GM21619 (cell line): ENCODE data around the gene ATXN2L.
"Not testable (repeated sequence)": the region's sequence is repeated elsewhere in the genome, so short reads cannot be mapped to it uniquely, and the experiment has no call there.

Source experiments
- ATAC-seq: cut with Tn5 transposase; IDR thresholded peaks from one replicate; pipeline ENCODE4 v1.9.1; 2021; ENCODE audit not compliant: unreplicated experiment

ATXN2L gene

DNA sequence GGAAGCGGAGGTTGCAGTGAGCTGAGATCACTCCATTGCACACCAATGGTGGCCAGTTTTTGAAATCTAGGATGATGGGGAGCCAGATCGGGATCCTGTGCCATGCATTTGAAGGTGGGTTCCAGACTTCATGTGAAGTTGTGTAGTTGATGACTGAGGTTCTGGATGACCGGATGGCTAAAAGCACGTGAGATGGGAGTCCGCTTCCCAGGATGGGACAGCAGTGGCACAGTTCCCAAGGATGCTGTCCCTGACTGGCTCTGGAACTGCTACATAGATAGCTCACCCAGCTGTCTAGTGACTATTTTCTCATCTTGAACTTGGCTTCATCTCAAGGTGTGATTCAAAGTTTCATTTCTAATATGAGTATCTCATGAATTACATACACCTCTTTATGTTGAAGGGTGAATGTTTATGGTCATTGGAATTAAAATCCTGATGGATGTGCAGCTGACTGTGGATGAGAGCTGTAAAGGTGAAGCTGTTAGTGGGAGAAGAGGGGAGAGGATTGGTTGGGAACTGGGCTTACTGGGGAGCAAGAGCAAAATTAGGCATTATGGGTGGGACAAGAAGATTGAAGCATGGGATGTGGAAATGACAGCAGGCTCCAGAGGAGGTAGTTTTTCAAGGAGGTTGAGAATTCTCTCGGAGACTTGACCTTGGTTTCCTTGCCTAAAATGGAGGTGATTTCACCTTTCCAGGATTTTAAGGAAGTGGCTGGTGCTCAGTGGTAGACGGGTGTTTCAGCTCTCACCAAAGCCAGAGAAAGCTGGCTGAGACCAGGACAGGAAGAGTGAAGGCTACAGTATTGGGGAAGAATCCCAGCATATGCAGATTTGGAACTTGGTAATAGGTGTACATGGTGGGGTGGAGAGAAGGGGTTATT lies 15.1 kb downstream of the ATXN2L start:
- ATAC-seq: no peak

DNA sequence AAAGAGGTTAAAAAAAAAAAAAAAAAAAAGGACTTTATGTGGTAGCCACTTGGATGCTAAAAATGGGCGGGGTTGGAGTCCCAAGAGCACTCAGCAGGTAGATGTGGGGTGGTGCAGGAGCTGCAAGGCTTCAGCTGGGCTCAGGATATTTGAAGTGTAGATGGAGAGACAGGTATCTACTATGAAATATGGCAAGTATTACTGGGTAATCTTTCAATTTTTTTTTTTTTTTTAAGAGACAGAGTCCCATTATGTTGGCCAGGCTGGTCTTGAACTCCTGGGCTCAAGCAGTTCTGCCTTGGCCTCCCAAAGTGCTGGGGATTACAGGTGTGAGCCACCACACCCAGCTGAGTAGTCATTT lies 15.7 kb downstream of the ATXN2L start:
- no peak for ATAC-seq

DNA sequence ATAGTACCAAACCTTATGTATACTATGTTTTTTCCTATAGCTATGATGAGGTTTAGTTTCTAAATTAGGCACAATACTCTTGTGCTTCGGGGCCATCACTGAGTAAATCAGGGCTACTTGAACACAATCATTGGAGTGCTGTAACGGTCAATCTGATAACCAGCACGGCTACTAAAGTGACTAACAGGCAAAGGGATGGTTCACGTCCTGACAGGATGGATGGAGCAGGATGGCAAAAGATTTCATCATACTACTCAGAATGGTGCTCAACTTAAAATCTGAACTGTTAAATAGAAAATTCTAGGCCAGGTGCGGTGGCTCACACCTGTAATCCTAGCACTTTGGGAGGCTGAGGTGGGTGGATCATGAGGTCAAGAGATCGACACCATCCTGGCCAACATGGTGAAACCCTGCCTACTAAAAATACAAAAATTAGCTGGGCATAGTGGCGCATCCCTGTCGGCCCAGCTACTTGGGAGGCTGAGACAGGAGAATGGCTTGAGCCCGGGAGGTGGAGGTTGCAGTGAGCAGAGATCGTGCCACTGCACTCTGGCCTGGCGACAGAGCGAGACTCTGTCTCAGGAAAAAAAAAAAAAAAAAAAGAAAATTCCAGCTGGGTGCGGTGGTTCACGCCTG lies 16.3 kb downstream of the ATXN2L start:
- ATAC-seq: no peak

DNA sequence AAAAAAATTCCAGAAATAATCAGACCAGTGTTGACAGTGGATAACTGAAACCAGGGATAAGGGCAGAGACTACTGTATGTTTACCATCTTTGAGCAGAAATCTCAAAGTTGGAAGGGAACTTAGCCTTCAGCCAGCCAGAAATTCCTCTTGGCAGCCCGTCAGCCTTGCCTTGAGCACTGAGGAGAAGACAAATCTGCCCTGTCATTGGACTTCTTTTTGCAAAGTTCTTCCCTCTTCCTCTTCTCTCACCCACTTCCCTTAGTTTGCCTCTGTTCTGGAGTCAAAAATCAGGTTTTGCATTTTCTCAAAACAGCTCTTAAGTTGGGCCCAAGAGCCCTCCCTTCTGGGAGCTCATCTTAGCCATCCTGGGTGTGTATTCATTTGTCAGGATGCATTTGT lies 17.1 kb downstream of the ATXN2L start:
- no peak for ATAC-seq

DNA sequence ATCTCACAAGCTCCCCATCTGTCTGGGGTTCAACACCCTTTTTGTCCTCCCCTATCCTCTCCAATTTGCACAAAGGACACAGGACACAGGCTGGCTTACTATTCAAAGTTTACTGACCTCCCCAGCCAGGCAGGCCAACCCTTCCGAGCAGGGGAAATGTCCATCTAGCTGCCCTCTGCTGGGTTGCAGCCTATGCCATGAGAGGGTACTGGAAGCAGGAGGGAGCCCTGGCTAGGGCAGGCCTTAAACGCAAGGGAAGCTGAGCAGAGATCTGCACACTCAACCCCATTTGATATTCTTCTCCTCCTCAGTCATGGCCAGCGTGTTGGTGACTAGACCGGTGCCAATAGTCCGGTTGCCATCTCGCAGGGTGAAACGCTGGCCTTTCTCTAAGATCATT lies 19.9 kb downstream of the ATXN2L start:
- no peak for ATAC-seq

DNA sequence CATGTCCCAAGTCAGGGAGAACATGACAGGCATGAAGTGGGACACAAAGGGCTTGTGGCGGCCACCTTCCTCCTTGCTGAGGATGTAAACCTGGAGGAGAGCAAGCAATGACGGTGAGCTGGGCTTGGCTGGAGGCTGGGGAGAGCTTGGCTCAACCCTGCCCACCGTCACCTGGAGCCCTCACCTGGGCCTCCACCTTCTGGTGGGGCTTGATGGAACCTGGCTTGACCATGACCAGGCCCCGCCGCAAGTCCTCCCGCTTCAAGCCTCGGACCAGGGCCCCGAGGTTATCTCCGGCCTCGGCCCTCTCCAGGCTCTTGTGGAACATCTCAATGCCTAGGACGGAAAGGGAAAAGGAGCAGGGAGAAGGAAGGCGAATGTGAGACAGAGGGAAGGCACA lies 21.0 kb downstream of the ATXN2L start:
- ATAC-seq: no peak

DNA sequence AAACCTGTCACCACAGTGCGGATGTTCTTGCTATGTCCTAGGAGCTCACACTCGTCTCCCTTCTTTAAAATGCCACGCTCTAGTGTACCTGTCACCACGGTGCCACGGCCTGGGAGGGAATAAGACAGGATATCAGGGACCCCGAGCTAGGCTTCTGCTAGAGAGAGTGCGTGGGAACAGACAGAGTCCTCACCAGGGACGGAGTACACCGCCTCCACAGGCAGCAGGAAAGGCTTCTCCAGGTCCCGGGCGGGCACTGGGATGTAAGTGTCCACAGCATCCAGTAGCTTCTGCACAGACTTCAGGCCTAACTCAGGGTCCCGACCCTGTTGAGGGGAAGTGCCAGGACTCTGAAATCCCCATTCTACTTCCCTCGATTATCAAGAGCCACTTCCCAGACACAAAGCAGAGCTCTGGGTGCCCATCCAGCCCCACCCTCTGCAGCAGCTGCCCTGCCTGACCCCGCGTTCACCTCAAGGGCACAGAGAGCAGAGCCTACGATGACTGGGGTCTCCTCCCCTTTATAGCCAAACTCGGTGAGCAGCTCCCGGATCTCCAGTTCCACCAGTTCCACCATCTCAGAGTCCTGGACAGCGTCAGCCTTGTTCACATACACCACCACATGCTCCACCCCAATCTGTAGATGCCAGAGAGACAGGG lies 21.6 kb downstream of the ATXN2L start:
- no peak for ATAC-seq

DNA sequence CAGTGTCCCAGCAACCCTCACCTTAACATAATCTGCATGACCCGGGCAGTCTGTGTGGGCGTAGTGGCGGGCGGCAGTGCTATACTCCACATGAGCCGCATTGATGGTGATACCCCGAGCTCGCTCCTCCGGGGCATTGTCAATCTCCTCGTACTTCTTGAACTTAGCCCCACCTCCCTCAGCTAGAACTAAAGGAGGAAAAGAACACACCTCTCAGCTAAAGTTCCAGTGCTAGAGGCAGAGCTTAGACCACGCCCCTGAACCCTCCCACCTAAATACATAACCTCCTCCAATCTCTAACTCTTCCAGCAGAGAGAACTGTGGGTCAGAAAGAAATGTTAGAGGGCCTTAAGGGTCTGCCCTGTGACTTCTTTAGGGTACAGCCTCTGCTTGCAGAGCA lies 22.5 kb downstream of the ATXN2L start:
- no peak for ATAC-seq

DNA sequence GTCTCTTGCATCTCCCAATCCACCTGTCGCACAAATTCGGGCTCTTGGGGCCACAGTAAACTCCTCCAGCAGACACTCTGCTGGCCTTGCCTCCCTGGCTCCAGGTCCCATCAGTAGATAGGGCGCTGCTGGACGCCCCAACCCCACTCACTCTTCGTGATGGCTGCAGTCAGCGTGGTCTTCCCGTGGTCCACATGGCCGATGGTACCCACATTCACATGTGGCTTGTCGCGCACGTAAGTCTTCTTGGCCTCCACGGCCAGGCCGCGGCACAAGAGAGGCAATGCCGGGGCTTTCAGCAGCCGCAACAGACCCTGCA lies 22.9 kb downstream of the ATXN2L start:
- ATAC-seq: no peak

DNA sequence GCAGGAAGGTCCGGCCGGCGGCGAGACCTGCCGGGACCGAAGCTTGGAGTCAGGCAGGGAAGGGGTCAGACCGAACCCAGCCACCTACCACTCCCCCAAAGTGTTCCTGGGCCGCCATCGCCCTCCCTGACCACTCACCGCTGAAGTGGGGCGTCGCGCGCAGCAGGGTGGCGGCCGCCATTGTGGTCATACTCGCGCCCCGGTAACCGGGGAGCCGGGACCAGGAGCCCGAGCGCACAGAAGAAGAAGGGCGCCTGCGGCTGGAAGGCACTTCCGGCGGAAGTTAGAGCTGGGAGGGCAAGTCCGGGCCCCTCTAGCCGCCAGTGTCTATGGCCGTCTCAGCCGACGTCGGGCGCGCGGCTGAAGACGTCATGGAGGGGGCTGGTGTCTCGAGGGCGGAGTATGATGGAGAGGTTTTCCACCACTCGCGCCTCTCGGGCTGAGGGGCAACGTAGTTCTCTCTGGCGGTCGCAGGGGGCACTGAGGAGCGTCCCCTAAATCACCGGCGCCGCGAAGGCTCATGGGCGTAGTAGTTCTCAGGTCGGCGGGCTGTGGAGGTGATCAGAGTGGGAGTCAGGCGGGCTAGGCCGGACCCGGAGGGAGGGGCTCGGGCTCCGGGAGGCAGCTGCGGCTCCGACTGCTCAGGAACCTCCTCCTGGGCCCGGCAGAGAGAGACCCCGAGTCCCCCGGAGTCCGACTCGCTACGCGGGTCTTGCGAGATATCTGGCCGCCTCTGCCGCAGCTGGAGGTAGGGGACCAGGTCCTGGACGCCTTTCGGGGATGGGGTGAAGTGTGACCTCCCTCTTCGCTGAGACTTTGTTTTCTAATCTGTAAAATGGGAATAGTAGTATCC lies 23.5 kb downstream of the ATXN2L start, which contains the start of gene TUFM:
Gene TUFM (minus strand): TSS at position 269 of the 853 bp plus-strand sequence. CDS start 79 bp downstream, at position 190.
- peak; percentile 91 for ATAC-seq

DNA sequence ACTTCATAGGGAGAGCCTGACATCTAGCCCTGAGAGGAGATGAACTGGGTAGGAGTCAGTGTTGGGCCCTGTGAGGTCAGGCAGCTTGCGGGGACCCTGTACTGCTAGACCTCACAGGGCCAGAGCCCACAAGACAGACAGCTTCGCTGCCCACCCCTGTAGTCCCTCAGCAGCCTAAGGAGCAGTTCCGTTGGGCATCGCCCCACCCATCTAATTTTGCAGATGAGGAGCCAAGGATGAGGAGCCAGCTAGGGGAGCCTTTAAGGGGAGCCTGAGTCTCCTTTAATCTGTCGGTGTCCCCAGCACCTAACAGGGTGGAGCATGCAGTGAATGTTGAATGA lies 24.1 kb downstream of the ATXN2L start:
- ATAC-seq: peak; percentile 4

DNA sequence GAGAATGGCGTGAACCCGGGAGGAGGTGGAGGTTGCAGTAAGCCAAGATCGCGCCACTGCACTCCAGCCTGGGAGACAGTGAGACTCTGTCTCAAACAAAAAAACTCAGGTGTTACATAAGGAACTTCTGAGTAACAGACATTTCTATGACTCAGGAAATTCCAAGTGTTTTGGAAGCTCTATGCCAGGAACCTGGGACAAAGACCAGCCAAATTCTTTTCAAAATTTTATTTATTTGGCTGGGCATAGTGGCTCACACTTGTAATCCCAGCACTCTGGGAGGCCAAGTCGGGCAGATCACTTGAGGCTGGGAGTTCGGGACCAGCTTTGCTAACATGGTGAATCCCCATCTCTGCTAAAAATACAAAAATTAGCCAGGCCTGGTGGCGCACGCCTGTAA lies 35.6 kb downstream of the ATXN2L start:
- ATAC-seq: no peak

DNA sequence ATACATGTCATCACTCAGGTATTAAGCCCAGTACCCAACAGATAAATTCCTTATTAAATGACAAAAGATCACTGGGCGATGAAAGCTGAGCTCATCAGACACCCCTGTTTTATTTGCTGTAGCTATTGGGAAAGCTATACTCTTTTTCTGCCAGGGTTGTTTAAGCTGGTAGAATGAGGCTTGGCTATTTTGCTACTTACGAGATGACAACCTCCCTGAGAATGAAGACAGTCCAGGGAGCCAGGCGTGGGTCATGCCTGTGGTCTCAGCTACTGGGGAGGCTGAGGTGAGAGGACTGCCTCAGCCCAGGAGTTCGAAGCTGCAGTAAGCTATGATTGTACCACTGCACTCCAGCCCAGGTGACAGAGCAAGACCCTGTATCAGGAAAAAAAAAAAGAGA lies 36.5 kb downstream of the ATXN2L start:
- no peak for ATAC-seq

DNA sequence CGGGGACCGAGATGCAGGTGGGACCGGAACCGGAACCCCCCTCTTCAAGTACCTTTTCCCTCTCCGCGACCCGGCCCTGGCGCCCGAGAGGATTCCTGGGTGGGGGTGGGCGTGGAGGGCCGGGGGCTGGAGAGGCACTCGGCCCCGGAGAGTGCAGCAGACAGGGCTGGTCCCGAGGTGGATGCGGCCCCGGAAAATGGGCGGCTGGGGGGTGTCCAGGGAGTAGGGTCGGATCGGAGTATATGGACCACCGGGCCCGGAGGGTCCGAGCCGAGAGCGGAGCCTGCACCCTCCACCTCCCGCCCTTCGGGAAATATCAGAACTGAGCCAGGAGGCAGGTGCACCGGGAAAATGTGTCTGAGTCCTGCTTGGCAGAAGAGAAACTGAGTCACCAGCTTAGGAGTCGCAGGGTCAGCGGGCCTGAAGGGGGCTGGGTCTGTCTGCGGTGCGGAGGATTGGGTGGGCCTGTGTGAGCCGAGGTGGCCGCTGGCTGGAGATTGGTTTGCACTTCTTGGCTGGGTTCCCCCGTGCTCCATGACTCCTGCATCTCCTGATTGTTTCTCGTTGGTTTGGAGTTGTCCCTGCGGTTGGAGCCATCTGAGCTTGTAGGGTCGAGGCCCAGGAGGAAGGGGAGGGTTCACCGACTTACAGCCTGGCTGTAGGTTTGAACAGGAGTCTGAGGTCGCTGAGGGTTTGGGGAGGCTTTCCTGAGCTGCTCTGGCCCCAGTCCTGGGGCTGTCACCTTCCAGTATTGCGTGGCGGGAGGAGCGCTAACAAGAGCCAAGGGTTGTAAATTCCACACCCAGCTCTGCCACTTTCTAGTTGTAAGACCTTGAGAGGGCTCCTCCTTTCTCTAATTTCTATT lies 41.4 kb downstream of the ATXN2L start:
- ATAC-seq: no peak

DNA sequence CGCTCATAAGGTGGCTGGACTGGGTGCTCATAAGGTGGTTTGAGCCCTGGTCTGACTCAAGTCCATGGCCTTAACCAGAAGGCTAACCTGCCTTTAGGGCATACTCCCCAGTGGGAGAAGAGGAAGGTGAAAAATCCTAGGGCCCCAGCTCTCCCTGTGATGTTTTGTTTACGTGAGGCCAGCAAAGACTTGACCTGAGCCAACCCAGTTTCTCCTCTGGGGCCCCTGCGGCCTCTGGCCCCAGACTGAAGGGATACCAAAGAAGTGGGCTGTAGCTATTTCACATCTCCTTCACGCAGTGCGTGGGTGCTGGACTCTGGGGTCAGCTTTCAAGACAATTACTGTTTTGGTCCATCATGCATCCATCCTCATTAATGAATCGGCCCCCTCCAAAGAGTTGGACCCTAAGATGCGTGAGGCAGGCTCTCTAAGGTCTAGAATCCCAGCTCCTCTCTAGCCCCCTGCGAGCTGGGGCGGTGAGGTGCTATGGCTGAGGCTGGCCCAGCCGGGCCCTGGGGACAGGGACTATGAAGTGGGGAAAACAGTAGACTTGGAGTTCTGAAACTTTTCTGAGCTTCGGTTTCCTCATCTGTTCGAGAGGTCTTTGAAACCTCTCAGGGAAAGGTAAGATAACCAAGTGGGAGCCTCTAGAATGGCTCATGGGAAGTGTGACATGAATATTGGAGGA lies 42.3 kb downstream of the ATXN2L start:
- ATAC-seq: no peak

DNA sequence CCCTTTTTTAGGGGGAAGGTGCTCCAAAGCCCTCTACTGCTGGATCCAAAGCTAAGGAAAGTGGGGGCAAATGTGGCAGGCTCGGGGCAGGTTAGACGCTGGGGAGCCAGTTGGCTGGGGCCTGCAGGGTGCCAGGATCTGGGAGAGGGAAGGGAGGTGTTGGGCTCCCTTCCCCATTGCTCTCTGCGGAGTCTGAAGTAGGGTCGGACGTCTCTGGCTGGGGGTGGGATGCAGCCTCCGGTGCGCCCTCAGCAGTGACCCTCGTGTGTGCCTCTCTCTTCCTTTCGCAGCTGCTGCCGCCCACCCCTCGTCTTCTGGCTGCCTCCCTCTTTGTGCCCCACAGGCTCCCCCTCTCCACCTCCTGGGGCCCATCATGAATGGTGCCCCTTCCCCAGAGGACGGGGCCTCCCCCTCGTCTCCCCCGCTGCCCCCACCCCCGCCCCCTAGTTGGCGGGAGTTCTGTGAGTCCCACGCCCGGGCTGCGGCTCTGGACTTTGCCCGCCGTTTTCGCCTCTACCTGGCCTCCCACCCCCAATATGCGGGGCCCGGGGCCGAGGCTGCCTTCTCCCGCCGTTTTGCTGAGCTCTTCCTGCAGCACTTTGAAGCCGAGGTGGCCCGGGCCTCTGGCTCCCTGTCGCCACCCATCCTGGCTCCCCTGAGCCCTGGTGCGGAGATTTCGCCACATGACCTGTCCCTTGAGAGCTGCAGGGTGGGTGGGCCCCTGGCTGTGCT lies 43.1 kb downstream of the ATXN2L start:
- no peak for ATAC-seq

DNA sequence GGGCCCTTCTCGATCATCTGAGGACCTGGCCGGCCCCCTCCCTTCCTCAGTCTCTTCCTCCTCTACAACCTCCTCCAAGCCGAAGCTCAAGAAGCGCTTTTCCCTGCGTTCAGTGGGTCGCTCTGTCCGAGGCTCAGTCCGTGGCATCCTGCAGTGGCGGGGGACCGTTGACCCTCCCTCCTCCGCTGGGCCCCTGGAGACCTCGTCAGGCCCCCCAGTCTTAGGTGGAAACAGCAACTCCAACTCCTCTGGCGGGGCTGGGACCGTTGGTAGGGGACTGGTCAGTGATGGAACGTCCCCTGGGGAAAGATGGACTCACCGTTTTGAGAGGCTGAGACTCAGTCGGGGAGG lies 43.6 kb downstream of the ATXN2L start:
- ATAC-seq: no peak

DNA sequence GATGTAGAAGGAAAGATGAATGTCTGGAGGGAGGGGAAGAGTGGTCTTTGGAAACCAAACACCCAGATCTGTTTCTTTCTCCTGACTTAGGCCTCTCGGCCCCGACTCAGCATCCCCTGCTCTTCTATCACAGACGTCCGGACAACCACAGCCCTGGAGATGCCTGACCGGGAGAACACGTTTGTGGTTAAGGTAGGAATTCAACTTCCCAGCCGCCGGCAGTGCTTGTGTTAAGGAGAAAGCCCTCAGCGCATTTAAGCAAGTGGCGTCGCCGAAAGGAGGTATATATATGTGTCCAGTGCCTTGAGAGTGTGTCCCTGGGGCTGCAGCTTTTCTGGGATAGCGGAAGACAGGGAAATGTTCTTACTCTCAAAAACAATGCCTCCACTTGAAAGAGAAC lies 44.4 kb downstream of the ATXN2L start:
- no peak for ATAC-seq

DNA sequence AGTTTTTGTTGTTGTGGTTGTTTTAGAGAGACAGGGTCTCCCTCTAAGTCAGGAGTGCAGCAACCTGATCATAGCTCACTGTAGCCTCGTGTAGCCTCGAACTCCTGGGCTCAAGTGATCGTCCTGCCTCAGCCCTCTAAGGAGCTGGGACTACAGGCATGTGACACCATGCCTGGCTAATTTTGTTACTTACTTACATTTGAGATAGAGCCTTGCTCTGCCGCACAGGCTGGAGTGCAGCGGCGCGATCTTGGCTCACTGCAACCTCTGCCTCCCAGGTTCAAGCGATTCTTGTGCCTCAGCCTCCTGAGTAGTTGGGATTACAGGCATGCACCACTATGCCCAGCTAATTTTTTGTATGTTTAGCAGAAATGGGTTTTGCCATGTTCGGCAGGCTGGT lies 44.8 kb downstream of the ATXN2L start:
- not testable (repeated sequence) for ATAC-seq
